Calu3 (cell line): ENCODE measurements around the gene MIDN. TPM values are rescaled to one million over a fixed set of nuclear protein-coding genes. Genes with fewer than 3 reads are reported as not detected.
"Not testable (repeated sequence)": the region's sequence is repeated elsewhere in the genome, so short reads cannot be mapped to it uniquely, and the experiment has no call there.

Source experiments
- BruUV-seq: library from RNA; stranded (reverse); fragments of 400-500 nt; replicated peaks from 2 replicates; lab custom pipeline; 2021; lab: Mats Ljungman, UMichigan
- CTCF ChIA-PET: fragments of 300-600 bp; sonication (Branson Sonifier 250); formaldehyde crosslinking; loops from one replicate; lab custom pipeline; 2022; ENCODE audit warnings: antibody characterized with exemption; lab: Charles Lee
- DNase-seq: peaks from one replicate; pipeline ENCODE4 v3.0.0; 2022
- H3K27ac Mint-ChIP-seq: one replicate; pipeline ENCODE4 v1.8.0; 2022; ENCODE audit warnings: mixed read lengths; ENCODE audit not compliant: unreplicated experiment
- H3K27me3 Mint-ChIP-seq: one replicate; pipeline ENCODE4 v1.8.0; 2022; ENCODE audit warnings: mixed read lengths; ENCODE audit not compliant: unreplicated experiment
- H3K36me3 Mint-ChIP-seq: one replicate; pipeline ENCODE4 v1.8.0; 2022; ENCODE audit warnings: mild to moderate bottlenecking, moderate library complexity, mixed read lengths; ENCODE audit not compliant: insufficient read depth, unreplicated experiment
- H3K4me1 Mint-ChIP-seq: one replicate; pipeline ENCODE4 v1.8.0; 2022; ENCODE audit warnings: mild to moderate bottlenecking, low read depth, mixed read lengths; ENCODE audit not compliant: unreplicated experiment
- H3K4me3 Mint-ChIP-seq: one replicate; pipeline ENCODE4 v1.8.0; 2022; ENCODE audit warnings: mild to moderate bottlenecking, low read depth, moderate library complexity, mixed read lengths; ENCODE audit not compliant: unreplicated experiment
- H3K9me3 Mint-ChIP-seq: one replicate; pipeline ENCODE4 v1.8.0; 2022; ENCODE audit warnings: low read depth, mixed read lengths; ENCODE audit not compliant: unreplicated experiment
- intact Hi-C: fragments of 100-400 bp; cut with micrococcal nuclease; formaldehyde crosslinking; loops from one replicate; pipeline ENCODE4 v1.10.0; 2022; ENCODE audit not compliant: unreplicated experiment
- total RNA-seq: library from RNA; stranded (reverse); gene quantifications from 2 replicates; pipeline ENCODE4 v1.2.3, GENCODE V29; 2022
- TF ChIP-seq, protein P1 (sequence below): fragments of 200-600 bp; IDR thresholded peaks from one replicate; pipeline ENCODE4 v1.8.0; 2022; ENCODE audit warnings: antibody characterized with exemption; ENCODE audit not compliant: unreplicated experiment

MIDN gene
- total RNA-seq, 1 experiment from 2014 or later: 61.8 TPM

GRCh38 chr19:1302533-1303239 lies 54.3 kb downstream of the MIDN start:
- H3K27me3 Mint-ChIP-seq: no peaks in the 10 kb centered on the region
- no peak overlapping the region for H3K4me3 Mint-ChIP-seq
- no peaks in the 10 kb centered on the region for H3K9me3 Mint-ChIP-seq
- no peak for DNase-seq
- intact Hi-C loops: no loop called here
- H3K36me3 Mint-ChIP-seq: peaks cover 2% of the 10 kb centered on the region
- CTCF ChIA-PET: no interaction called here
- TF ChIP-seq, protein P1, sequence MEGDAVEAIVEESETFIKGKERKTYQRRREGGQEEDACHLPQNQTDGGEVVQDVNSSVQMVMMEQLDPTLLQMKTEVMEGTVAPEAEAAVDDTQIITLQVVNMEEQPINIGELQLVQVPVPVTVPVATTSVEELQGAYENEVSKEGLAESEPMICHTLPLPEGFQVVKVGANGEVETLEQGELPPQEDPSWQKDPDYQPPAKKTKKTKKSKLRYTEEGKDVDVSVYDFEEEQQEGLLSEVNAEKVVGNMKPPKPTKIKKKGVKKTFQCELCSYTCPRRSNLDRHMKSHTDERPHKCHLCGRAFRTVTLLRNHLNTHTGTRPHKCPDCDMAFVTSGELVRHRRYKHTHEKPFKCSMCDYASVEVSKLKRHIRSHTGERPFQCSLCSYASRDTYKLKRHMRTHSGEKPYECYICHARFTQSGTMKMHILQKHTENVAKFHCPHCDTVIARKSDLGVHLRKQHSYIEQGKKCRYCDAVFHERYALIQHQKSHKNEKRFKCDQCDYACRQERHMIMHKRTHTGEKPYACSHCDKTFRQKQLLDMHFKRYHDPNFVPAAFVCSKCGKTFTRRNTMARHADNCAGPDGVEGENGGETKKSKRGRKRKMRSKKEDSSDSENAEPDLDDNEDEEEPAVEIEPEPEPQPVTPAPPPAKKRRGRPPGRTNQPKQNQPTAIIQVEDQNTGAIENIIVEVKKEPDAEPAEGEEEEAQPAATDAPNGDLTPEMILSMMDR: no peak
- BruUV-seq: no TSS peak
- H3K4me1 Mint-ChIP-seq: no peaks in the 10 kb centered on the region
- no peak overlapping the region for H3K27ac Mint-ChIP-seq

DNA sequence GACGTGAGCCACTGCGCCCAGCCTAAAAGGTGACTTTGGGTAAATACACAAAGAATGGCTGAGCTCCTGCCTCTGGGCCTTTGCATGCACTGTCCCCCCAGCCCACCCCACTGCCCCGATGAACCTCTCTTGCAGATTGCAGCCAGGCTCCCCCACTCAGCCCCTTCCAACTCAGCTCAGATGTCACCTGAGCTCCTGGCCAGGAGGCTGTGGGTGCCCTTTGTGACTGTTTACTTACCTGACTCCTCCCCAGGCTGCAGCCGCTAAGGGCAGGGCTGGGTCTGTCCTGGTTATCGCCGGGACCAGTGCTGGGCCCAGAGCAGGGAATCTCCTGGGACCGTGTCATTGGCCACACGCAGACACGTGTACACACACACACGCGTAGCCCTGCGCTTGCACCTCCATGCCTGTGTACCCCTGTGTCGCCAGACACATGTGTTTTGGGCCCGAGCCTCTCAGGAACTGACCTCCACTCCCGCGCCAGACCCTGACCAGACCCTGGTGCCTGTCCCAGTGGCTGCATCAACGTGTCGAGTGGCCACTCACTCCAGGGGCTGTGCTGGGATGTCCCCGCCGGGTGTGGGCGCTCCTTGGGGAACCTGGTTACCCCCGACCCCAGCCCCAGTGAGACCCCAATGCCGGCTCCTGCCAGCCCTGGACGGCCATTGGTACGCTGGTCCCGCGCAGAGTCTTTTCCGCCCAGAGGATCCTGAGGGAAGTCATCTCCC lies 56.0 kb downstream of the MIDN start:
- Mint-ChIP-seq H3K27me3 (no peaks in the 10 kb centered on the region), H3K27ac (no peak overlapping the region), H3K9me3 (no peaks in the 10 kb centered on the region), H3K4me3 (no peak overlapping the region), H3K4me1 (no peaks in the 10 kb centered on the region), H3K36me3 (peaks cover 4% of the 10 kb centered on the region)
- no TSS peak for BruUV-seq
- CTCF ChIA-PET: no interaction called here
- TF ChIP-seq, protein P1: no peak
- no peak for DNase-seq
- intact Hi-C loops: no loop called here

- BruUV-seq, H3K4me1 Mint-ChIP-seq, H3K27me3 Mint-ChIP-seq, H3K4me3 Mint-ChIP-seq, H3K27ac Mint-ChIP-seq, H3K36me3 Mint-ChIP-seq, DNase-seq, H3K9me3 Mint-ChIP-seq, intact Hi-C loops: not testable (repeated sequence)
- CTCF ChIA-PET: interaction anchor here (0.7 kb wide), 1 partner anchor 137 kb away, joined by 3 read pairs; no protein-coding TSS in a partner anchor
Observed at GRCh38 chr19:1305354-1305753, 57.0 kb downstream of the MIDN start.

DNA sequence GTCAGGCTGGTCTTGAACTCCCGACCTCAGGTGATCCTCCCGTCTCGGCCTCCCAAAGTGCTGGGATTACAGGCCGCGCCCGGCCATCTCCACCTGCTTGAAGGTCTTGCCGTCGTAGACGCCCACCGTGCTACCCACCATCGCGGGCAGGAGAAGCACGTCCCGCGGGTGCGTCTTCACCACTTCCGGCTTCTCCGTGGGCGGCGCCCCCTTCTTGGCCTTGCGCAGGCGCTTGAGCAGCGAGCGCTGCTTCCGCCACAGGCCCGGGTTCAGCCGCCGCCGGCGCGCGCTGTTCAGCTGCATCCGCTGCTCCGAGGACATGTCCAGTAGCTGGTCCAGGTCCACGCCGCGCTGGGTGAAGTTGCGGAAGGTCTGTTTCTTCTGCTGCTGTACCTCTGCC lies 58.9 kb downstream of the MIDN start:
- BruUV-seq: no TSS peak
- no peak overlapping the region for H3K4me3 Mint-ChIP-seq
- peaks cover 4% of the 10 kb centered on the region for H3K36me3 Mint-ChIP-seq
- intact Hi-C loops: no loop called here
- H3K9me3 Mint-ChIP-seq: no peaks in the 10 kb centered on the region
- no peak for DNase-seq
- TF ChIP-seq, protein P1: no peak
- H3K27me3 Mint-ChIP-seq: no peaks in the 10 kb centered on the region
- CTCF ChIA-PET: no interaction called here
- no peaks in the 10 kb centered on the region for H3K4me1 Mint-ChIP-seq
- no peak overlapping the region for H3K27ac Mint-ChIP-seq
